WERI-Rb-1 (cell line): ENCODE results near the gene SCYGR7.

Experiments used
- DNase-seq: peaks from one replicate; pipeline ENCODE4 v3.0.0-alpha.2; 2020
- H3K27ac ChIP-seq: fragments of 250-450 bp; sonication (Bioruptor Pico); 2 replicates; pipeline ENCODE4 v1.5.1; 2020; ENCODE audit warnings: mild to moderate bottlenecking, moderate library complexity
- H3K27me3 ChIP-seq: fragments of 250-450 bp; sonication (Bioruptor Pico); 2 replicates; pipeline ENCODE4 v1.5.1; 2021; ENCODE audit warnings: mild to moderate bottlenecking, low read depth, moderate library complexity; ENCODE audit not compliant: insufficient read depth, severe bottlenecking
- H3K36me3 ChIP-seq: fragments of 250-450 bp; sonication (Bioruptor Pico); 2 replicates; pipeline ENCODE4 v1.5.1; 2020; ENCODE audit warnings: mild to moderate bottlenecking, moderate library complexity
- H3K4me3 ChIP-seq: 2 replicates; pipeline ENCODE4 v1.5.1; 2011; ENCODE audit warnings: low read depth, mild to moderate bottlenecking, control low read depth, low read length
- H3K9me3 ChIP-seq: fragments of 250-450 bp; sonication (Bioruptor Pico); 2 replicates; pipeline ENCODE4 v1.5.1; 2021; ENCODE audit warnings: mild to moderate bottlenecking, moderate library complexity; ENCODE audit not compliant: severe bottlenecking
- CTCF ChIP-seq: IDR thresholded peaks from 2 replicates; pipeline ENCODE4 v1.5.1; 2011; ENCODE audit warnings: low read depth, mild to moderate bottlenecking, control low read depth, inconsistent platforms, low read length

SCYGR7 gene

GRCh38 chr2:227772932-227773331 lies 44.8 kb downstream of the SCYGR7 start:
- Histone ChIP-seq H3K27ac (no peak overlapping the region), H3K36me3 (no peaks in the 10 kb centered on the region), H3K9me3 (no peaks in the 10 kb centered on the region), H3K27me3 (no peaks in the 10 kb centered on the region), H3K4me3 (no peak overlapping the region)
- no peak for DNase-seq
- TF ChIP-seq CTCF: no peak

- TF ChIP-seq CTCF: peak; percentile 26
- no peak overlapping the region for H3K27ac ChIP-seq
- peak; percentile 16 for DNase-seq
Measured at GRCh38 chr2:227774011-227774624, 46.0 kb downstream of the SCYGR7 start.

DNA sequence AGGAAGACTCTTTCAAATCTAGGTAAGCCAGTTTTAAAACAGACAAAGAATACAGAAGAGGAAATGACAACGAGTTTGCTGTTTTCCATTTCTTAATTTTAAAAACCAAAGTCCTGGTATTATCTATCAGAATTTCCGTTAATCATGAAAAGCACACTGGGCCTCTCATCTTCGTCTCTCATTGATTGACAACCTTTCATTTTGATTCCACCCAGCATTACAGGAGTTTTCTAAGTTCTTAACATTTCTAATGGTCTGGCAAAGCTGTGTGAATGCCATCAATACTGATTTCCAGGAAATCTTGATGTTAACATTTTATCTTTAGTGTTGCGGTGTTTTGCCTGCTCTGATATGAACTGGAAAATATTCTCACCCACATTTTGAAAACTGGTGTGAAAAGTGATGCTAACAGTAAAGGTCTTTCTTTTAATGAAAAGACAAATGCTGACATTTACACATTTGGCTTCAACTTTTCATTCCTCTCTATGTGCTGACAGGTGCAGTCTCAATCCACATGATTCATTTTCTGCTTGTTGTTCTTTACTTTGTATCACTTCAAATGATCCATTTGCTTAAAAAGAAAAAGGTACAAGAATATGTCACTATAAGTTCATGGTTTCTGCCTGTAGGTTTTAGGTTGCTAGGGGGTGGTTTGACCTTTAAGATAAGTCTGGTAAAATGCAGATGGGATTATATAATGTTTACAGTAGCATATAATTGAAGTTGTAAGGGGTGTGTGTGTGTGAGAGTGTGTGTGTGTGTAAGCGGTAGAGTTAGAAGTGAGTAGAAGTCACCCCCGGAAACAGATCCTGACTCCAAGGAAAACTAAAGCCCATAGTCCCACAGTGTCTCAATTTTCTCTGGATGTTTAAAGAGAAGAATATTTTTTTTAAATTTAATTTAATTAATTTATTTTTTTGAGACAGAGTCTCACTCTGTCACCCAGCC lies 47.0 kb downstream of the SCYGR7 start:
- Histone ChIP-seq H3K4me3 (no peak overlapping the region), H3K36me3 (no peaks in the 10 kb centered on the region), H3K9me3 (no peaks in the 10 kb centered on the region), H3K27ac (no peak overlapping the region), H3K27me3 (peaks cover 3% of the 10 kb centered on the region)
- no peak for TF ChIP-seq CTCF
- no peak for DNase-seq

More at GRCh38 chr2:227774011-227774624, 46.0 kb downstream of the SCYGR7 start:
- Histone ChIP-seq H3K9me3 (no peaks in the 10 kb centered on the region), H3K4me3 (no peak overlapping the region), H3K27me3 (peaks cover 2% of the 10 kb centered on the region), H3K36me3 (no peaks in the 10 kb centered on the region)
